ENCODE data around the gene CMTM3.
A peak's percentile ranks its signal among the peaks of the same experiment; 100 is the strongest.
"Not testable (repeated sequence)": the region's sequence is repeated elsewhere in the genome, so short reads cannot be mapped to it uniquely, and the experiment has no call there.

Gene CMTM3

DNA sequence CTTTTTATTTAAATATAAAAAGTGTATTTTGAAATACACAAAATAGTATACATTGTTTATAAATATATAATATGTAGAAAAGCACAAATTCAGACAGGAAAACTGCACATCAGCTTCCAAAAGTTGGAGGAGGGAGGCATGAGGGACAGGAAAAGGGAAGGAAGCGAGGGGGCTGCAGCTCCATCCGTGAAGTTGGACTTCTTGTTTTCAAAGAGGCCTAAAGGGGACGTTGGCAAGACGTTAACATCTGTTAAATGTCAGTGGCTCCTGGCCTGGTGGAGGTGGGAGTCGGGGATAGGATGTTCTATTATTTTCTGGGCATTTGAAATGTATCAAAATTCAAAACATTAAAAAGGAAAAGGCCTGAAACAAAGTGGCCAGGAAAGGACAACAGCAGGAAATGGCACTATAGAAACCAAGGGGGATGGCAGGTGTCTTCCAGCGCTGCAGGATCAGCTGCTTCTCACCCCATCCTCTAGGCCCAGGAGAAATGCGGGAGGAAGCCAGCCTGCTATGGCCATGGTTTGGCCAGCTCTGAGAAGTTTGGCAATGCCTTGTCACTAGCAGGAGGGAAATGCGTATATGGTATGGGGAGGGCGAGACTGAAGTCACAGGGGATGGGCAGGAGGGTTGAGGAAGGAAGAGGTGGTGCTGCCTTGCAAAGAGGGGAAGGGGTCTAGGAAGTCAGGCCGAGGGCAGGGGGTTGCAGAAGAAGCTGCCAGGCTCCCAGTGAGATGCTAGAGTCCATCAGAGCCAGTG, 18.8 kb upstream of the CMTM3 start:
- no peak for DNase-seq (ENCODE audit: low read depth)

DNA sequence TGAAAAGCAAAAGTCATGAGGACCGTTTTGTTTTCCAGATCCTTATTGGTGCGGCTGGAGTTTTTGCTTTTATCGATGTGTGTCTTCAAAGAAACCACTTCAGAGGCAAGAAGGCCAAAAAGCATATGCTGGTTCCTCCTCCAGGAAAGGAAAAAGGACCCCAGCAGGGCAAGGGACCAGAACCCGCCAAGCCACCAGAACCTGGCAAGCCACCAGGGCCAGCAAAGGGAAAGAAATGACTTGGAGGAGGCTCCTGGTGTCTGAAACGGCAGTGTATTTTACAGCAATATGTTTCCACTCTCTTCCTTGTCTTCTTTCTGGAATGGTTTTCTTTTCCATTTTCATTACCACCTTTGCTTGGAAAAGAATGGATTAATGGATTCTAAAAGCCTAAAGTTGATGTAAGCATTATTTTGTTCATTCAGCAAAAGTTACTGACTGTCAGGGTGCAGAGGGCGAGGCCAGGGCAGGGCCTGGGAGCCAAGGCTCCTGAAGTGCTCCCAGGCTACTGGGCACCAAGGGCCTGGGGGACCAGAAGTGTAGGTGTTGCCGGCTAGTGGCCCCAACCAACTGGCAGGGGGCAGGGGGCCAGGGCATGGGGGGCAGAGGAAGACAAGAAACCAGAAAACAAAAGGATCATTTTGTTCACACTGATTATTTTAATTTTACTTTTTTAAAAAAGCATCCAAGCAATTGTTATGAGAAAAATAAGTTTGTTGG, 16.5 kb upstream of the CMTM3 start:
- no peak for DNase-seq (ENCODE audit: low read depth)

DNA sequence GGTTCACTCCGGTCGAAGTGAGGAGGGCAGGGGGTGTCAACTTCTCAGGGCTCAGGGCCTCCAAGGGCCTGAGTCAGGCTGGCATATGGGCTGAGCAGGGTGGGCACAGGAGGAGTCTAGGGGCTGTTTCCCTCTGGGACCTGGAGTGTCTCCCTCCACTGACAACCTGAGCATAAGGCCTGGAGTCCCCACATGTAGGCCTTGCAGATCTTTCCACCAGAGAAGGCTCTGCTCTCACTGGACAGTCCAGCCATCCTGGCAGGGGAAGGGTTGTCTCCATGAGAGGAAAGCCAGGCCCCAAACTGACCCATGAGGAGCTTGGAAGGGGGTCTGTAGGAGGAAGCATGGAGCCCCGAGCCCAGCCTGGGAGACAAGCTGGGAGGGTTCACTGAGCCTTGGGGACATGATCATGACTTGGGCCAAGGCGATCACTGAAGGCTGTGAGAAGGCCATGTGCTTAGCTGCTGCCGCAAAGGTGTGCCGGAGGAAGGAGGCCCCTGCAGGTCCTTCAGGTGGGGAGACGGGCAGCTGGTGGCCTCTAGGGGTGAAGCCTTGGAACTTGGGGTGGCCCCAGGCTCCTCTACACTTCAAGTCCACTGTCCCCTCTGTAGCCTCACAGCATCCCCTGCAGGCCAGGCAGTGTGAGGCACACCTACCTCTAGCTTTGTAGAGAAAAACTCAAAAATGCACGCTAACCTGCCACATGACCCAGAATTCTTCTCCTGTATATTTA, 15.4 kb upstream of the CMTM3 start:
- peak; percentile 52 for DNase-seq (ENCODE audit: low read depth)

DNA sequence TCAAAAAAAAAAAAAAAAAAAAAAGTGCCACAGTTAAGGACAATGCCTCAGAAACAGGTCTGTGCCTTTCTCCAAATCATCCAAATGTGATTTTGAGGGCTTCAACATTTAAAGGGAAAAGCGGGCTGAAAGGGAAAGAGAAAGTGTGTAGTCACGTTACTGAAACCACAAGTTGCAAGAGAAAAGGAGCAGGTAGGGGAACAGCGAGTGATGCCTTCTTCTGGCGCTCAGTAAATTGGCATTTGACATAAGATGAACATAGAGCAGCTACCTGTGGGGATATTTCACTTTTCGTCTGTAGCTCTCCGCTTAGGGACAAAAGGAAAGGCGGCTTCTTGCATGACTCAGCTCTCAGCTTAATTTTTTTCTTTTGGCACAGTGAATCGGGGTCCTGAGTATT, 14.2 kb upstream of the CMTM3 start:
- no peak for DNase-seq (ENCODE audit: low read depth)

DNA sequence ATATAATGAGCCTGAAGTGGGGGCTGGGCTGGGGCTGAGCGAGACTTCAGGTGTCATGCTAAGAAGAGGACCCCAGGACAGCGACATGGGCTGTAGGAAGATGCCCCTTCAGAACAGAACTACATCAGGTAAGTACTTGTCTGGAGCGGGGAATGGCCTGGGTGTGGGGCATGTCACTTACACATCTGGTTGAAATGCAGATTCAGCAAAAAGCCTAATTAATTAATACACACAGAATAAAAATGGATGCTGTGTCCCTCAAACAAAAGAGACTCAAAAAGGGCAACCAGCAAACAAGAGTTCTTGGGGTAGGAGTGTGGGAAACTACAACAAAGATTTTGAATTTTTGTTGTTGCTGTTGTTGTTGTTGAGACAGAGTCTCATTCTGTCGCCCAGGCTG, 13.5 kb upstream of the CMTM3 start:
- no peak for DNase-seq (ENCODE audit: low read depth)

DNA sequence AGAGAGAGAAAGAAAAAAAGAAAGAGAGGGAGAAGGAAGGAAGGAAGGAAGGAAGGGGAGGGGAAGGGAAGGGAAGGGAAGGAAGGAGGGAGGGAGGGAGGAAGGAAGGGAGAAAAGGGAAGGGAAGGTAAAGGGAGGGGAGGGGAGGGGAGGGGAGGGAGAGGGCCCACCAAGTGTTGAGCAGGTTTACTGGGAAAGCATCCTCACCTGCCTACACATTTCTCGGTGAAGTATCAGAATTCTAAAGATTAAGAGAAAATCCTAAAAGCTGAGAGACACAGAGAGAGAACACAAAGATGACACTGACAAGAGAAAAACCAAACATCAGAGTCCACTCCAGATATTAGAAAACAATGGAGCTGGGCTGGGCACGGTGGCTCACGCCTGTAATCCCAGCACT, 12.3 kb upstream of the CMTM3 start:
- DNase-seq (ENCODE audit: low read depth): no peak

DNA sequence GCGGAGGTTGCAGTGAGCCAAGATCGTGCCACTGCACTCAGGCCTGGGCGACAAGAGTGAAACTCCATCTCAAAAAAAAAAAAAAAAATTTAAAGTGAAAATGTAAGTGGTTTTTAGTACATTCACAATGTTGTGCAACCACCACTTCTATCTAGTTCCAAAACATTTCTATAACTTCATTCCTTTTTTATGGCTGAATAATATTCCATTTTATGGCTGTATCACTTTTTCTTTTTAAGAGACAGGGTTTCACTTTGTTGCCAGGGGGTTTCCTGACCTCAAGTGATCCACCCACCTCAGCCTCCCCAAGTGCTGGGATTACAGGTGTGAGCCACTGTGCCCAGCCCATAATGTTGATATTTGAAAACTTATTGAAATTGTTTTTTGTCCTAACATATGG, 11.7 kb upstream of the CMTM3 start:
- DNase-seq (ENCODE audit: low read depth): no peak

DNA sequence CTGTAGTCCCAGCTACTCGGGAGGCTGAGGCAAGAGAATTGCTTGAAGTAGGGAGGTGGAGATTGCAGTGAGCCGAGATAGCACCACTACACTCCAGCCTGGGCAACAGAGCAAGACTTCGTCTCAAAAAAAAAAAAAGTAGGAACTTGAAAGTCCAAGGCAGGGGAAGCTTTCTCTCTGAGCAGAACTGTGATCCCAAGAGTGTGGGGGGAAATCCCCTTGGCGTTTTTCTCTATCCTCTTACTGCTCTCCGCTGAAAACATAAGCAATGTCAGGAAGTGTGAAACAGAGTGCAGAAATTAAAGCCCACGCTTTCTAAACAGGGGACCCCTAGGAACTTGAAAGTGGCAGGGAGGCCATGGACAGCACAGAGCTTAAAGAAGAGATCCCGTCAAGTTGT, 9.8 kb upstream of the CMTM3 start:
- no peak for DNase-seq (ENCODE audit: low read depth)

DNA sequence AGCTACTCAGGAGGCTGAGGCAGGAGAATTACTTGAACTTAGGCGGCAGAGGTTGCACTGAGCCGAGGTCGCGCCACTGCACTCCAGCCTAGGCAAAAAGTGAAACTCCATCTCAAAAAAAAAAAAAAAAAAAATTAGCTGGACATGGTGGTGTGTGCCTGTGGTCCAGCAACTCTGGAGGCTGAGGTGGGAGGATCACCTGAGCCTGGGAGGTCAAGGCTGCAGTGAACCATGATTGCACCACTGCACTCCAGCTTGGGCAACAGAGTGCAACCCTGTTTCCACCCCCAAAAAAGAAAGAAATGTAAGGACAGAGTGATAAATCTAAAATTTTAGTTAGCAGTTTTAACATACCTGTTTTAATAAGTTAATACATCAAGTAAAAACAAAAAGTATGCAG, 7.9 kb upstream of the CMTM3 start:
- not testable (repeated sequence) for DNase-seq (ENCODE audit: low read depth)

DNA sequence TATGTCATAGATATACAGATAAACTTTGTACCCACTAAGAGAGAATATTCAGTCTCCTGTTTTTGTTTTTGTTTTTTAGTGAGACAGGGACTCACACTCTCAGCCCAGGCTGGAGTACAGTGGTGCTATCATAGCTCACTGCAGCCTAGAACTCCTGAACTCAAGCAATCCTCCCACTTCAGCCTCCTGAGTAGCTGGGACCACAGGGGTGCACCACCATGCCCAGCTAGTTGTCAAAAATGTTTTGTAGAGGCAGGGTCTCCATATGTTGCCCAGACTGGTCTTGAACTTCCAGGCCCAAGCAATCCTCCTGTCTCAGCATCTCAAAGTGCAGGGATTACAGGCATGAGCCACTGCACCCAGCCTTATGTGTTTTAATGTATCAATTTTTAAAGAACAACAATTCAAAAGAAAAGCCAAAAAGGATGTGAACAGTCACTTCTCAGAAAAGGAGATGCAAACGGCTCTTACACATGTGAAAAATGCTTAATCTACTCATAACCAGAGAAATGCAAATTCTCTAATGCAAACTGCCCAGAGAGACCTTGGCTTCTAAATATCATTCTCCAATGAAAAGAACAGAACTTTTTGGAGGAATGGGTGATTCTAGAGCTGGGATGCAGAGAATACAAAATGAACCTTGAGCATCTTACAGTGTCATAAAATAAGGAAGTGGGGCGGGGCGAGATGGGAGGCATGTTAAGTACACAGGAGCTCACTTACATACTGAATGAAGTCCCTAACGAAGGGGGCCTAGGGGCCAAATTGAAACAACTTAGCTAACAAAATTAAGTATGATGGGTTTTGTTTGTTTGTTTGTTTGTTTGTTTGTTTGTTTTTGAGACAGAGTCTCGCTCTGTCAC, 7.3 kb upstream of the CMTM3 start:
- DNase-seq (ENCODE audit: low read depth): no peak

DNA sequence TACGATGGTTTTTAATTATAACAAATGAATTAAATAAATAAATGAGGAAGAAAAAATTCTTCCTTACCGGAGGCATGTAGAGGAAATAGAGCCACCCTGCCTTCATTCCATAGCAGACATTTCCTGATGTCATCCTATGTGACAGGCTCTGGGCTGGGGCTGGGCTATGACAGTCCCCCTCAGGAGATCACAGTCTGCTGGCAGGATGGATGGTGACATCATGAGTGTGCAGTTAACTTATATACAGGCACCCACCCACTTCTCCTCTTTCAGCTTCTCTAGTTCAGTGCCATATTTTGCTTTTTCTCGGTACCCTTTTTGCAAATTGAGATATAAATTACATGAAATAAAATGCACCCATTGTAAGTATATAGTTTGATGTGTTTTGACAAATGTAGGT, 6.4 kb upstream of the CMTM3 start:
- DNase-seq (ENCODE audit: low read depth): no peak

DNA sequence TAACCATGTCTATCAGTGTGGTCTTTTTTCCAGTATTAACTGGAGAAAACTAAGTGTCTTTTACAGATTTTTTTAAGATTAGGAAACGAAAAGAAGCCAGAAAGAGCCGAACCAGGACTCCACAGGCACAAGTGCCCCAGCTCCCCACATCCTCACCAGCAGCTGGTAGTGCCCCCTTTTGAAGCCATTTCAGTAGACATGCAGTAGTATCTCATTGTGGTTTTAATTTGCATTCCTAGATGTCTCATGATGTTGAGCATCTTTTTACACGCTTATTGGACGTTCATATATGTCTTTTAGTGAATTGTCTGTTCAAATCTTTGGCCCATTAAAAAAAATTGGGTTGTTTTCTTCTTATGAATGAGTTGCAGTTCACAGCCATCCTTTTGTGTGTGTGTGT, 4.8 kb upstream of the CMTM3 start:
- DNase-seq (ENCODE audit: low read depth): no peak

DNA sequence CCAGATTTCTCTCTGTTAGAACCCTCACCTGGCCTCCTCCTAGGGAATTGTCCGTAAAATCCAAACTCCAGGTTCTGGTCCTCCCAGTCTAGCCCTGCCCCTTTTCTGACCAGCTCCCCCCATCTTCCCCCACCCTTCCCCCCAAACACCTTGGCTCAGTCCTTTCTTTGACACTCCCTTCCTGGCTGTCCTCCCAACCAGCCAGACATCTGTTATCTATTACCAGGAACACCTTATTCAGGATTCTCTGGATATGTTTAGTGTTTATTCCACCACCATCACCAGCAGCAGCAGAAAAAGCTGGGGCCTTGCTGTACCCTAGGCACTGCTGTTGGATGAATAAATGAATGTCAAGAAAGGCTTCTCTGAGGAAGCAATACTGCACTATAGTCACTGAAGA, 4.0 kb upstream of the CMTM3 start:
- no peak for DNase-seq (ENCODE audit: low read depth)

DNA sequence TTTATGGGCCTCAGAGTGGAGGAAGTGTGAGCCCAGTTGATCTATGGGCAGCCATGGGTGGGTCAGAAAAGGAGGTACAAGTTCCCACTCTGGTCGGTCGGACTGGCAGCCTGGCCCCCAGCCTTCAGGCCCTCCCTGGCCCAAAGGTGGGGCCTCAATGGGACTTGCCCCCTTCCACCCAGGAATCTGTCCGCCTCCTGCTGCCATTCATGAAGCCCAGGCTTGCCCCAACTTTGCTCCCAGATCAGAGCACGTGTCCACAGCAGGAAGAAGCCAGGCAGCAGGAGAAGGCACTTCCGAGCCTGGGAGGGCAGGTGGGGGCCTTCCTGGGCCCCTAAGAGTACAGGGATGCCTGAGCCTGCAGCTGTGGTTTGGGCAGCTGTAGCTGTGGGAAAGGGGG, 3.0 kb upstream of the CMTM3 start:
- DNase-seq (ENCODE audit: low read depth): no peak

DNA sequence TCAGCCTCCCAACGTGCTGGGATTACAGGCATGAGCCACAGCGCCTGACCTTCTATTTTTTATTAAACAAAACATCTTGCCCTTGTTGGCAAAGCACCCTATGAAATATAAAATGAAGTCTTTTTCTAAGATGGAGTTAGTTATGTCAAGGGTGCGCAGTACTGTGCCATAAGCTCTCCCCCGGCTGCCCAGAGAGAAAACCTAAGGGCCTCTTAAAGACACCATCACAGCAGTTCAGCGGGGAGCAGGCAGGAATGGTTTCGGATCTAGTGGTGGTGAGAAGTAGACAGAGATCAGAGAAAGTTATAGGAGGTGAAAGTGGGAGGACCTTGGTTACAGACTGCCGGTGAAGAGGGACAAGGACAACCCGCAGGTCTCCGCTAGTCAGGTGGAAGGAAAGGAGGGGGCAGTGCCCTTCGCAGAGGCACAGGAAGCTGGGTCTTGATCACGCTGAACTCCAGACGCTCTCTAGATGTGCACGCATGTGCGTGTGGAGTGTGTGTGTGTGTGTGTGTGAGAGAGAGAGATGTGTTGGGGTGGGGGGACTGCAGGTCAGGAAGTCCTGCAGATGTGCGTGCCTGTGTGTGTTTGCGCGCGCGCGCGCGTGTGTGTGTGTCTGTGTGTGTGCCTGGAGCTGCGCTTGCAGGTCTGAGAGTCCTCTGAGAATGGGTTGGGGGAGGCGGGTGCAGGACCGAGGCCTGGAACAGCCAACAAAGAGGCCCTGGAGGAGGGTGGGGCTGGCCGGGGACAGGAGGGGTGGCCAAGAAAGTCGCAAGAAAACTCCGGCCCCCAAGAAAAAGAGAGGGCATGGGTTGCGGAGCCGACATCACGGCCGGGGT, 748 bp upstream of the CMTM3 start:
- peak; percentile 70 for DNase-seq (ENCODE audit: low read depth)

DNA sequence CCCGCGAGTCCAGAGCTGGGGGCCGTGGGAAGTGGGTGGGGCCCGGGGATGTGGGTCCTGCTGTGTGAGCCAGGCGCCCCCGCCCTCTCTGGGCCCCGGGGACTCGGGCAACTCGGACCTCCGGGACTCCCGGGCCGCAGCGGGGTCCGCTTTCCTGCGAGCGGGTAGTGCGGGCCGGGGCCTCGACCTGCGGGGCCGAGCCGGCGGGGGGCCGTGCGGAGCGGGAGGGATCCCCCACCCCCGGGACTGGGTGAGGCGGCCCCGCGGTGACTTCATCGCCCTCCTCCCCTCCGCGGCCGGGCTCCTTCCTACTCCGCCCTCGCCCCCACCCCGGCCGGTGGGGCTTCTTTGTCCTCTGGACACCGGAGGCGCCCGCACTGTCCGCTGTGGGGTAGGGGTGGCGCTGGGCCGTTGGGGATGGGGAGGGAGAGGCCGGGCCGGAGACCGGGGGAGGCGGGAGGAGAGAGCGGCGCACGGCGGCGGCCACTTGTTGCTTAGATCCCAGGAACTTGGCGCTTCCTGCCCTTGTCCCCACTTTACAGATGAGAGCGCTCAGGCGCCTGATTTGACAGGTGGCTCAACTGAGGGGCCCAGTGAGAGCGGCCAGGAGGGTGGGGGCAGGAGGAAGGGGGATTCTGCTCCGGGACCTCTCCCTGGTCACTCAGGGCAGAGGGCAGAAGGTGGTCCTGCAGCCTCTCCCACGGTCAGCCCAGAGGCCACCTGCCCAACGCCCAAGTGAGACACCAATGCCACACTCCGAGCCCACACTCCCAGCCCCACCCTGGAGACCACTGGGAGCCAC, 874 bp downstream of the CMTM3 start:
- peak; percentile 19 for DNase-seq (ENCODE audit: low read depth)

DNA sequence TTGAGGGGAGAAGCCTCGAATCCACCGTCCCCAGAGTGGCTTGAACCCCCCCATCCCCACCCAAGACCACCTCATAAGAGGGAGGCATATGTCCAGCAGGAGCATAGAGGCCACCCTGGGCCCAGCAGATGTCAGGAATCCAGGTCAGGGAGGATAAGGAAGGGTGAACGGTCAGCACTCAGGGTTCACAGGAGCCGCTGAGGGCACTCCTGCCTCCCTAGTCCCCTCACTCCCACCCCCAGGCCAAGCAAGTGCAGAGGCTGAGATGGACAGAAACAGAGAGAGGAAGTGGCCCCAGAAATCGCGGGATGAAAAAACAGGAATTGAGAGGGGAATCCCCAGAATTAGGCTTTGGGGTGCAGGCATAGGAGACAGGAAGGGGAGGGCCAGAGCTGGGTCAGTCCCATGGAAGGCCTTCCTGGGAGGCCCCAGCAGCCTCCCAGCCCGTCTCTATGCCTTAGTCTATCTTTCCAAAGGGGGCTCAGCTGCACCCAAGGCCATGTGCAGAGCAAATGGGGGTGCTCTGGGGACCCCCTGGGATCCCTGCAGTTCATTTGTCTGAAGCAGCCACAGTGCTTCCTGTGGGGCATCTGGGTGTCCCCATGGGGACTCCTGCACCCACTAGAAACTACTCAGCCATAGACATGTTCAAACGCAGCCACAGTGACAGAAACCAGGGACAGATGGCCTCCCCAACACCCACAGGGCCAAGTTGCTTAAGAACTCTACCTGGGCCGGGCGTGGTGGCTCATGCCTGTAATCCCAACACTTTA, 1.7 kb downstream of the CMTM3 start:
- no peak for DNase-seq (ENCODE audit: low read depth)

DNA sequence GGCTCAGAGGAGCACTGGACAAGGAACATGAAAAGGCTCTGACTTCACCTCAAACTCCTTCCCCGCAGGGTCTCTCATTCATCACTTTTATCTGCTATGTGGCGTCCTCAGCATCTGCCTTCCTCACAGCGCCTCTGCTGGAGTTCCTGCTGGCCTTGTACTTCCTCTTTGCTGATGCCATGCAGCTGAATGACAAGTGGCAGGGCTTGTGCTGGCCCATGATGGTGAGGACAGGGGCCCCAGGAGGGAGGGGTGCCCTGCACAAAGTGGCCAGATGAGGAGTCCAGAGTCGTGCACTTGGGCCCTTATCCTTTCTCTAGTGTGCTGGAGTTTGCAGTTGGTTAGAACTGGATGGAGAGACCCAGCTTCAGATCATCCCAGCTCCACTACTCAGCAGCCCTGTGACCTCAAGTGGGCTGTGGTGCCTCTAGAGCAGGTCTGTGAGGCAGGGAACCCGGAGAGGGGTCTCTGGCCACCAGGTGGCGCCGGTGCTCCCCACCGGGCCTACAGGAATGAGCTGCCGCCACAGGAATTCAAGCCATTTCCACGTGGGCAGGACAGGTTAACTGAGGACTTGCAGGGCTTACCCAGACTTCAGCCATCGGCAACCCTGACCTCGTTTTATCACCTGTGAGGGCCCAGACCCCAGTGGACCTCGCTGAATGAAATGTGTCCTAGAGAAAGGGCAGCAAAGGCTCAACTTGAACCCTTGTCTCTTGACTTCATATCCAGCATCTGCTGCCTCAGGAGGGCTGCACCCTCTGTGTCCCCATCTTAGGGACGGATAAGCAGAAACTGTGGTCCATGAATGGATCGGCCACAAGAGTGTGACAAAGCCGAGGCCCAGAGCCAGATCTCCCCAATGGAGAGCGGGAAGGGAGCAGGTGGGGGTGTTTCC, 4.0 kb downstream of the CMTM3 start:
- peak; percentile 66 for DNase-seq (ENCODE audit: low read depth)

DNA sequence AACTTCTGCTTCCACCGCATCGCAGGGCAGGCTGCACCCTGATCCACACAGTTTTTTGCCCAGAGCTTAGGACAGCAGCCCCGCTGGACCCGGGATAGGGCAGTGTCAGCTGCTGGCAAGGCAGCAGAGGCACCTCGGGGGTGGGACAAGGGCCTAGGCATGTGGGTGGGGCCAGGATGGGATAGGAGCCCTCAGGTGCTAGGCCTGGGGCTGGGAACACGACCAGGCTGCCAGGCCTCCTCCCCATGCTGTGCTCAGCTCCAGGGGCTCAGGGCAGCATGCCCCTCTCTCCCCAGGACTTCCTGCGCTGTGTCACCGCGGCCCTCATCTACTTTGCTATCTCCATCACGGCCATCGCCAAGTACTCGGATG, 4.6 kb downstream of the CMTM3 start:
- DNase-seq (ENCODE audit: low read depth): no peak

All from activated T-helper 1 cell treated with Interleukin-2 at 50 U/mL for 16 hours (primary cell).